NCI-H524 treated with DMSO at 0.1 percent for 48 hours (cell line): Measurements from ENCODE around the gene GSTM4.
"Not testable (repeated sequence)": the region's sequence is repeated elsewhere in the genome, so short reads cannot be mapped to it uniquely, and the experiment has no call there.

Experiments
- DNase-seq: peaks from one replicate; lab custom pipeline; 2025; lab: John Stamatoyannopoulos, UW

Gene GSTM4

DNA sequence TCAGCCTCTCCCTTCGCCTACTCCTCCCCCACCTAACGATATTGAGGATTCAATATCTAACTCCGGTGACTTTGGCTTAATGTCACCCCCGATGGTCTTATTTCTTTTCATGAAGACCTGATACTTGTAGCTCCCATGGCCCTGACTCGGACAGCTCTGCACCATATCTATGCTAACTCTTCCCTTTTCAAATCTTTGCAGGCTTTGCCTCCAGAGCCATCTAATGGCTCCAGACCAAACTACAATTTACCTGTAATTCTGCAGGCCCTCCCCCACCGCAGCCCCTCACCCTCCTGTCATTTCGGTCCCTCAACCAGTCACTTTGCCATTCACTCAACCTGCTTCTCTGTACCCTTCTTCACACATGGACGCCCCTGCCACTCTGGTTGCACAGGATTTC is 48.3 kb downstream of the GSTM4 start:
- no peak for DNase-seq

DNA sequence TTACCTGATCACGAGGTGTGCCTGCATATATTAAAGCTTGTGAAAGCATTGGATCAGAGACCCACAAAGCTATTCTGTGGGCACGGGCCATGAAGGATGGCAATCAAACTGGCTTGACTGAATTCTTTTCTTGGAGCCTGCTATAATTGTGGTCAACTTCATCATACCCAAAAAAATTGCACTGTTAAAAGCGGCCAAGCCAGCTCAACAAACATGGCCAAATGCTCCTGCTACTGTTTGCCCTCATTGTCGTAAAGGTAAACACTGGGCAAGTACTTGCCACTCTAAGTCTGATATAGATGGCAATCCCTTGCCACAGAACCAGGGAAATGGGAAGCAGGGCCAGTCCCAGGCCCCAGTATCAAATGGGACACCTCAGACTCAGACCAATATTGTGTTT is 49.5 kb downstream of the GSTM4 start:
- no peak for DNase-seq

DNA sequence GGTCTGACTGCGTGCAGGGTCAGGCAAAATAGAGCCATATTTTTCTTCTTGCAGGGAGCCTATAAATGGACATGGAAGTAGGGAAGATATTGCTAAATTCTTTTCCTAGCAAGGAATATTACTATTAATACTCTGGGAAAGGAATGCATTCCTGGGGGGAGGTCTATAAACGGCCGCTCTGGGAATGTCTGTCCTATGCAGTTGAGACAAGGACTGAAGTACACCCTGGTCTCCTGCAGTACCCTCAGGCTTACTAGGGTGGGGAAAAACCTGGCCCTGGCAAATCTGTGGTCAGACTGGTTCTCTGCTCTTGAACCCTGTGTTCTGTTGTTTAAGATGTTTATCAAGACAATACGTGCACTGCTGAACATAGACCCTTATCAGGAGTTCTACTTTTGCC is 53.0 kb downstream of the GSTM4 start:
- not testable (repeated sequence) for DNase-seq

DNA sequence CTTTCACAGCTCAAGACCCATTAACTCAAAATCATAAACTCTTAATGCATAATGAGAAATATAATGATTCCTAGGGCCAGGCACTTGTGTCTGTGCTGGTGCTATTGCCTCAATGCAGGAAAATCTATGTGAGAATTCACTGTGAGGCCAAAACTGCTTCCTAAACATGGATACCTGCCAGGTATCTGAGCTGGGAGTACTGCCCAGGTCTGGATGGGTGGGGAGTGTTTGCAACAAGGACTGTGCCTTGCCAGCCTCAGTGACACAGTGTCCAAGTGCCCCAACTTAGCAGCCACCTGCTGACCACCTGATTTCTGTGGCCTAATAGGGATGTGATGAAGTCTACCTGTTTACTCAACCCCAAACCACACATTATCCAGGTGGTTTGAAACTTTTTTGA is 53.9 kb downstream of the GSTM4 start:
- not testable (repeated sequence) for DNase-seq
